Activated CD4-positive, alpha-beta T cell treated with anti-CD3 and anti-CD28 coated beads, Interleukin-2, amount 50 U/mL, for 4 hours (primary cell): Measurements from ENCODE around the gene UQCRC1.
A peak's percentile ranks its signal among the peaks of the same experiment; 100 is the strongest.

ENCODE experiments used
- DNase-seq, 2 experiments: peaks; one replicate each; pipeline ENCODE4 v3.0.0-alpha.2; 2020

UQCRC1 gene

GRCh38 chr3:48569808-48570450 is 39.5 kb downstream of the UQCRC1 start:
- DNase-seq = no peak

GRCh38 chr3:48569400-48569799 is 40.0 kb downstream of the UQCRC1 start:
- DNase-seq = no peak

- no peak for DNase-seq
Measured at GRCh38 chr3:48568476-48568875, 41.0 kb downstream of the UQCRC1 start.

- DNase-seq = no peak
Measured at GRCh38 chr3:48567500-48567899, 41.9 kb downstream of the UQCRC1 start.

GRCh38 chr3:48567090-48567489 is 42.4 kb downstream of the UQCRC1 start:
- no peak for DNase-seq

GRCh38 chr3:48566401-48566760 is 43.1 kb downstream of the UQCRC1 start:
- DNase-seq = no peak

- DNase-seq = no peak
Measured at GRCh38 chr3:48565591-48566400, 43.6 kb downstream of the UQCRC1 start.

- no peak for DNase-seq
Measured at GRCh38 chr3:48565186-48565585, 44.3 kb downstream of the UQCRC1 start.

- no peak for DNase-seq
Measured at GRCh38 chr3:48564667-48565066, 44.8 kb downstream of the UQCRC1 start.

GRCh38 chr3:48564022-48564421 is 45.4 kb downstream of the UQCRC1 start:
- DNase-seq = no peak

- no peak for DNase-seq
Measured at GRCh38 chr3:48563382-48563918, 46.0 kb downstream of the UQCRC1 start, which contains the start of gene UCN2. Gene UCN2 (minus strand): TSS chr3:48563781. CDS start chr3:48563124, 657 bp downstream.

GRCh38 chr3:48562367-48563095 is 46.9 kb downstream of the UQCRC1 start:
- no peak for DNase-seq

GRCh38 chr3:48561045-48561736 is 48.3 kb downstream of the UQCRC1 start:
- no peak for DNase-seq

- DNase-seq = no peak
Measured at GRCh38 chr3:48560648-48561018, 48.8 kb downstream of the UQCRC1 start.

- no peak for DNase-seq
Measured at GRCh38 chr3:48558493-48559134, 50.8 kb downstream of the UQCRC1 start.

- DNase-seq = peak; percentile 98 to 99
Measured at GRCh38 chr3:48556796-48557626, 52.4 kb downstream of the UQCRC1 start, which contains the start of gene PFKFB4. Gene PFKFB4 (minus strand): TSS chr3:48556803. CDS start chr3:48556777, 26 bp downstream.

- DNase-seq = no peak
Measured at GRCh38 chr3:48555949-48556795, 53.3 kb downstream of the UQCRC1 start.

- DNase-seq = no peak
Measured at GRCh38 chr3:48555231-48555948, 54.1 kb downstream of the UQCRC1 start.
